Hematopoietic multipotent progenitor cell treated with erythropoietin and hydrocortisone succinate and interleukin-3 and kit ligand, for 17 days (in vitro differentiated cells): Measurements from ENCODE around the gene ADAMTSL5.
"Not testable (repeated sequence)": the region's sequence is repeated elsewhere in the genome, so short reads cannot be mapped to it uniquely, and the experiment has no call there.

Experiments used
- DNase-seq: peaks from one replicate; pipeline ENCODE4 v3.0.0-alpha.2; 2015; ENCODE audit warnings: low spot score

ADAMTSL5 gene

GRCh38 chr19:1530856-1531255 lies 18.0 kb upstream of the ADAMTSL5 start:
- not testable (repeated sequence) for DNase-seq

- DNase-seq: no peak
Observed at GRCh38 chr19:1529430-1529816, 16.6 kb upstream of the ADAMTSL5 start.

- DNase-seq: no peak
Observed at GRCh38 chr19:1528596-1529429, 16.0 kb upstream of the ADAMTSL5 start.

- no peak for DNase-seq
Observed at GRCh38 chr19:1527650-1528309, 15.0 kb upstream of the ADAMTSL5 start.

GRCh38 chr19:1526979-1527649 lies 14.3 kb upstream of the ADAMTSL5 start:
- DNase-seq: no peak

- DNase-seq: no peak
Observed at GRCh38 chr19:1526066-1526778, 13.4 kb upstream of the ADAMTSL5 start.

- no peak for DNase-seq
Observed at GRCh38 chr19:1525343-1525742, 12.5 kb upstream of the ADAMTSL5 start.

GRCh38 chr19:1524972-1525325 lies 12.1 kb upstream of the ADAMTSL5 start:
- no peak for DNase-seq

GRCh38 chr19:1524287-1524971 lies 11.6 kb upstream of the ADAMTSL5 start:
- no peak for DNase-seq

- DNase-seq: no peak
Observed at GRCh38 chr19:1523412-1524286, 10.8 kb upstream of the ADAMTSL5 start, which contains the start of gene PLK5. Gene PLK5 (plus strand): TSS chr19:1524077. CDS start chr19:1526997, 2,920 bp downstream.

GRCh38 chr19:1522838-1523237 lies 10.0 kb upstream of the ADAMTSL5 start:
- DNase-seq: no peak

- DNase-seq: no peak
Observed at GRCh38 chr19:1522061-1522460, 9.2 kb upstream of the ADAMTSL5 start.

GRCh38 chr19:1521636-1522035 lies 8.8 kb upstream of the ADAMTSL5 start:
- no peak for DNase-seq

- DNase-seq: no peak
Observed at GRCh38 chr19:1520203-1520780, 7.5 kb upstream of the ADAMTSL5 start.

GRCh38 chr19:1519802-1520201 lies 7.0 kb upstream of the ADAMTSL5 start:
- not testable (repeated sequence) for DNase-seq

GRCh38 chr19:1518471-1518870 lies 5.7 kb upstream of the ADAMTSL5 start:
- no peak for DNase-seq

- DNase-seq: no peak
Observed at GRCh38 chr19:1516395-1516753, 3.6 kb upstream of the ADAMTSL5 start.

GRCh38 chr19:1514986-1515721 lies 2.3 kb upstream of the ADAMTSL5 start:
- no peak for DNase-seq

GRCh38 chr19:1514295-1514661 lies 1.5 kb upstream of the ADAMTSL5 start:
- no peak for DNase-seq
